DMS79 (cell line): ENCODE results near the gene BANK1.

Experiments used
- DNase-seq: peaks from one replicate; lab custom pipeline; 2025; lab: John Stamatoyannopoulos, UW

Gene BANK1

GRCh38 chr4:101790521-101791181 lies at the start of gene BANK1:
TSS of gene BANK1 (plus strand) at chr4:101790730. CDS start at chr4:101790881, 151 bp downstream.
- DNase-seq = no peak

- DNase-seq = no peak
These were observed 36.8 kb upstream of the BANK1 start for GRCh38 chr4:101753721-101754120.

- DNase-seq = no peak
These were observed 34.3 kb upstream of the BANK1 start for GRCh38 chr4:101756181-101756580.

- no peak for DNase-seq
These were observed 29.1 kb upstream of the BANK1 start for GRCh38 chr4:101761405-101761804.

- DNase-seq = no peak
These were observed 28.5 kb upstream of the BANK1 start for GRCh38 chr4:101762025-101762424.

GRCh38 chr4:101762534-101762933 lies 28.0 kb upstream of the BANK1 start:
- no peak for DNase-seq

GRCh38 chr4:101763576-101763975 lies 27.0 kb upstream of the BANK1 start:
- DNase-seq = no peak

- DNase-seq = no peak
These were observed 15.7 kb upstream of the BANK1 start for GRCh38 chr4:101774807-101775206.

GRCh38 chr4:101777431-101777830 lies 13.1 kb upstream of the BANK1 start:
- no peak for DNase-seq

GRCh38 chr4:101780284-101780683 lies 10.2 kb upstream of the BANK1 start:
- no peak for DNase-seq

GRCh38 chr4:101782546-101782945 lies 8.0 kb upstream of the BANK1 start:
- no peak for DNase-seq

- DNase-seq = no peak
These were observed 5.6 kb upstream of the BANK1 start for GRCh38 chr4:101784957-101785356.

- no peak for DNase-seq
These were observed 5.0 kb upstream of the BANK1 start for GRCh38 chr4:101785486-101785885.

- DNase-seq = no peak
These were observed 2.7 kb upstream of the BANK1 start for GRCh38 chr4:101787701-101788316.

GRCh38 chr4:101791182-101791558 lies 640 bp downstream of the BANK1 start:
- DNase-seq = no peak

GRCh38 chr4:101792056-101792590 lies 1.6 kb downstream of the BANK1 start:
- no peak for DNase-seq

- DNase-seq = no peak
These were observed 2.9 kb downstream of the BANK1 start for GRCh38 chr4:101793397-101793796.

- no peak for DNase-seq
These were observed 4.3 kb downstream of the BANK1 start for GRCh38 chr4:101794806-101795205.

GRCh38 chr4:101795704-101796103 lies 5.2 kb downstream of the BANK1 start:
- DNase-seq = no peak

- no peak for DNase-seq
These were observed 11.4 kb downstream of the BANK1 start for GRCh38 chr4:101801958-101802357.

GRCh38 chr4:101806914-101807313 lies 16.4 kb downstream of the BANK1 start:
- no peak for DNase-seq

GRCh38 chr4:101807351-101807750 lies 16.8 kb downstream of the BANK1 start:
- no peak for DNase-seq

- no peak for DNase-seq
These were observed 23.1 kb downstream of the BANK1 start for GRCh38 chr4:101813604-101814003.

- no peak for DNase-seq
These were observed 27.8 kb downstream of the BANK1 start for GRCh38 chr4:101818362-101818761.
